Measurements from ENCODE around the gene MLLT10.

MLLT10 gene

DNA sequence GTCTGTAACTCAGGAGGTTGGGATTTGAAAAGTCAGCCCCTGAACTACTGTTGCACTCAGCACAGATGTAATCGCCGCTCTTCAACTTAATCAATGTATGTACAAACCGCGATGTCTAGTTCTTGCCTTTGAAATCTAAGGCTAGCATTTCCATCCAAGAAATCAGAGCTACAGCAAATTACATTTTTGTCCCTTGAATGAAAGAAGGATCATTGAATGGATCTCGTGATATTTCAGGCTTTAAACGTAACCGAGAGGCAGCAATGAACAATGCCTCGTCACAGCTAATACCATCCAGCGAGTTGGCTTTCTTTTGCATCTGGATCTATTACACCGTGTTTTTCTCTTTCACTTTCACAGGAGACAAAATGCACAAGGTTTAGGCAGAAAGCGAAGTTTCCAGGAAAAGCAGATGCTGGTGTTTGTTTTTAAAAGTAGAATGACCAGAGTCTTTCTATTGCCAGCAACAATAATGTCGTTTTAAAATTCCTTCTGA, 14.0 kb upstream of the MLLT10 start:
- TF ChIP-seq, protein P1, sequence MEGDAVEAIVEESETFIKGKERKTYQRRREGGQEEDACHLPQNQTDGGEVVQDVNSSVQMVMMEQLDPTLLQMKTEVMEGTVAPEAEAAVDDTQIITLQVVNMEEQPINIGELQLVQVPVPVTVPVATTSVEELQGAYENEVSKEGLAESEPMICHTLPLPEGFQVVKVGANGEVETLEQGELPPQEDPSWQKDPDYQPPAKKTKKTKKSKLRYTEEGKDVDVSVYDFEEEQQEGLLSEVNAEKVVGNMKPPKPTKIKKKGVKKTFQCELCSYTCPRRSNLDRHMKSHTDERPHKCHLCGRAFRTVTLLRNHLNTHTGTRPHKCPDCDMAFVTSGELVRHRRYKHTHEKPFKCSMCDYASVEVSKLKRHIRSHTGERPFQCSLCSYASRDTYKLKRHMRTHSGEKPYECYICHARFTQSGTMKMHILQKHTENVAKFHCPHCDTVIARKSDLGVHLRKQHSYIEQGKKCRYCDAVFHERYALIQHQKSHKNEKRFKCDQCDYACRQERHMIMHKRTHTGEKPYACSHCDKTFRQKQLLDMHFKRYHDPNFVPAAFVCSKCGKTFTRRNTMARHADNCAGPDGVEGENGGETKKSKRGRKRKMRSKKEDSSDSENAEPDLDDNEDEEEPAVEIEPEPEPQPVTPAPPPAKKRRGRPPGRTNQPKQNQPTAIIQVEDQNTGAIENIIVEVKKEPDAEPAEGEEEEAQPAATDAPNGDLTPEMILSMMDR (IDR thresholded peaks at IDR 0.05; ENCODE audit: control insufficient read depth, extremely low read depth, insufficient read depth): no peak
- H3K4me3 ChIP-seq (ENCODE audit: low read depth, low read length): no peak overlapping the region
- no peak for DNase-seq (ENCODE audit: low read depth)

DNA sequence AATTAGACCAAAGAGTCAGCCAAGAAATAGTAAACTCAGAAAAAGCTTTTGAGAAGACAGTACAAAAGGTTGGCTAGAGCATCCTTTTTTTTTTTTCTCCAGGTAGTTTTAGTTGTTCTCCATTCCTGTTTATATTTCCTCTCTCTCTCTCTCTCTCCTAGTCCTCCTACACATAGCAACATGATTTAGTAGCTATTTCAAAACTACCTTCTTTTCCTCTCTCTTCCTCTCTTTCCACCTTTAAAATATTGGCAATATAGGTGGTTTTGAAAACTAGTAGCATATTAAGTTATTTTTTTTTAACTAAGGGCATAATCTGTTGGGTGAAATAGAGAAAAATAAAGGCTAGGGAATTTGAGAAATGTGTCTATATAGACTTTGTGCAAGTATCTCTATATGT, 13.5 kb upstream of the MLLT10 start:
- DNase-seq (ENCODE audit: low read depth): no peak
- no peak overlapping the region for H3K4me3 ChIP-seq (ENCODE audit: low read depth, low read length)
- TF ChIP-seq, protein P1 (IDR thresholded peaks at IDR 0.05; ENCODE audit: control insufficient read depth, extremely low read depth, insufficient read depth): no peak

DNA sequence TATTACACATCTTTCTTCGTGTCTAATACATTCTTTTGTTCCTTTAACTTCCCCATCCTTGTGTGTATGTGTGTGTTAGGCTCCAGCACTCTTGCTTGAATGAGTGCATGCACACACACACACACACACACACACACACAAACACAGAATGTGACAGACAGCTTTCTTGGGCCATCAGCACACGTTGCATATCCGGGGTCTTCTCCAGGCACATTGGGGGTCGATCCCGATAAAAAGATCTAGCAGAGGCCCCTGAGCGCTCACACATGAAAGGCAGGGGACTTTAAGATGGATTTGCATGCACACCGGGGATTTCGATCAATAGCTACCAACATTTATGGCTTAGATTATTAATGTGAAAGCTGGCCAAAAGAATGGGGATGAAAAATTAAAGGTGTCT, 13.1 kb upstream of the MLLT10 start:
- DNase-seq (ENCODE audit: low read depth): no peak
- TF ChIP-seq, protein P1 (IDR thresholded peaks at IDR 0.05; ENCODE audit: control insufficient read depth, extremely low read depth, insufficient read depth): no peak
- H3K4me3 ChIP-seq (ENCODE audit: low read depth, low read length): no peak overlapping the region

DNA sequence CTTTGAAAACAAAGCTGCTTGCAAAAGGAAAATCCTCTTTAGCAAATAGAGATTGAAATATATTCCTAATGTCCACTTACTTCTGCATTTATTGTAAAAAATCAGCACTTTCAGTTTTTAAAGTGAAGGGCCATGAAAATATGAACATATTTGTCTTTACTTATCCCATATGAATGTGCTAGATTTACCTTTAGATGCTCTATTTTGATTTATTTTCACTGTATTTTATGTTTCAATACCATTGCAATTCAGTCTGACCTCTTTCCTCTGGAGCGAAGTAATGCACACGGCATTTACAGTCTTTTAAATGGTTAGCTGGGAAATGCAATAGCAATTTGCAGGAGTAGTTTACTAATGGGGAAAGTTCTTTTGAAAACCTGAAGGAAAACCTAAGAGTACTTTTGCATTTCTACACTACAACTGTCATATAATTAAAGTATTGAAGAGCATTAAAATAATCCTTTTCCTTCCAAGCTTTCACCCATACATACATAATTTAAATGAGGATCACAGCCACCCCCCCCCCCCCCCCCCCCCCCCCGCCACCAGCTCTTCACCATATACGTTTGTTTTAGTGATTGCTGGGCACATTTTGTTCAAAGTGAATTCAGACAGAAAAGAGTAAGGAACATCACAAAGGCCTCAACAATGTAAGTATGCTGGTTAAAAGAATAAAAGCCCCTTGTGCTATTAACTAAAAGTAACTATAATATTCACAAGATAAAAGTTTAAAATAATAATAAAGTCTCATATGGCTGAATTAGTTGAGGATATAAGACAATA, 12.1 kb upstream of the MLLT10 start:
- TF ChIP-seq, protein P1 (IDR thresholded peaks at IDR 0.05; ENCODE audit: control insufficient read depth, extremely low read depth, insufficient read depth): no peak
- no peak overlapping the region for H3K4me3 ChIP-seq (ENCODE audit: low read depth, low read length)
- DNase-seq (ENCODE audit: low read depth): no peak

DNA sequence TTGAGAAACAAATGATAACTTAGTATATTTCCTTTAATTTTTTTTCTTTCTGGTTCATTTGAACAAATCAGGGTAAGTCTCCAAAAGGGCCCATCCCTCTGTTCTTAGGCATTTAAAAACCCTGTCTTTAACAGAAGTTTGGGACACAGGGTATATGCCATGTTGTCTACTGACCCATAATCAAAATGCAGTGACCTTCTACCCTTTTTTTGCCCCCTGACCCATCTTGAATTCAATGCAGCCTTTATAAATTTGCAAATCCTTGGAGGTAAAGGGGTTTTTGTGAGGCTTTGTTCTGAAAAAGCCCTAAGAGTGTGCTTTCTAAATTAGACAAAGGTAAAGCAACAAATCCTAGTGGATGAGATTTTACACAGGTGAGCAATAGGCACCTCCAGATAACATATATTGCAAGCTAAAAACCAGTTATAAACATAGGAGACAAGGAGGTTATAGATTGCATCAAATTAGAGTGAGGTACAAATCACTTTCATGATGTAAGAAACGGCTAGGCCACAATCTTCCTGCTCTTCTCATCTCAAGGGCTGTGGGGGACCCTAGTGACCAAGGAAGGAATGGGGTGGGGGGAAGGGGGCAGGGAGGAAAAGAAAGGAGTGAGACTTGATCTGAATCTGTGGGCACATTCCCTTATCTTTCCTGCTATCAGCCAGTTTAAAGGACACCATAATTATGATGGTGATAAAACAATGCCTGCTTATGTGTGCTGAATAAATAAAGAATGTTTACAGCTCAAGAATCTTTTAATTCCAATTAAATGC, 11.2 kb upstream of the MLLT10 start:
- TF ChIP-seq, protein P1 (IDR thresholded peaks at IDR 0.05; ENCODE audit: control insufficient read depth, extremely low read depth, insufficient read depth): 0 out of 2 replicates have a peak, but pooled peaks have one; percentile 13
- no peak overlapping the region for H3K4me3 ChIP-seq (ENCODE audit: low read depth, low read length)
- DNase-seq (ENCODE audit: low read depth): no peak

DNA sequence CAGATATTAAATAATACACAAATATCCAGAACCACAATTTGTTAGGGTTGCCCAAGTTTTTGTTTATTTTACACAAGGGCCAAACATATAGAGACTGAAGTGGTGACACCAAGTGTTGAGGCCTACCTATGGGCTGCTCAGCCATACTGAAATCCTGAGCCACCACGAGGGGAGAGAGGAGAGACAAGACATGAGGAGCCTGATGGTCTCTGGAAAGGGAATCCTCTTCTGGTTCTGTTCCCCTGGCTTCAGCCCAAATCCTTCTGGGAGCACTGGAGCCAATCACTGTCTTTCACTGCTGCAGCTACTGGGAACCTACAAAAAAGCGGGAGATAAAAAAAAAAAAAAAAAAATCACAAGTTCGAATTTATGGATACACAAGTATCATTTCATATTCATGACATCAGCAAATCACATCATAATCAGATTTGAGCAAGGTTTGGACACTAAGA, 10.4 kb upstream of the MLLT10 start:
- TF ChIP-seq, protein P1 (IDR thresholded peaks at IDR 0.05; ENCODE audit: control insufficient read depth, extremely low read depth, insufficient read depth): no peak
- H3K4me3 ChIP-seq (ENCODE audit: low read depth, low read length): no peak overlapping the region
- DNase-seq (ENCODE audit: low read depth): no peak

Measured in LNCaP clone FGC (cell line).